H1 (cell line): ENCODE data around the gene OBP2B. TPM values are rescaled to one million over a fixed set of nuclear protein-coding genes. Genes with fewer than 3 reads are reported as not detected.

Source experiments
- ASH2L ChIP-seq: fragments of 200-600, 300-600 bp; sonication (generic); IDR thresholded peaks from one replicate; pipeline ENCODE4 v1.7.1; 2017; ENCODE audit warnings: low read length
- BACH1 ChIP-seq: IDR thresholded peaks from 2 replicates; pipeline ENCODE4 v1.6.1; 2012; ENCODE audit warnings: low read length, improper control_type of control experiment
- BRCA1 ChIP-seq: IDR thresholded peaks from 2 replicates; pipeline ENCODE4 v1.6.1; 2012; ENCODE audit warnings: low read depth, low read length, improper control_type of control experiment
- E2F6 ChIP-seq: IDR thresholded peaks from 2 replicates; pipeline ENCODE4 v1.6.1; 2012; ENCODE audit warnings: inconsistent platforms
- HDAC2 ChIP-seq, 2 experiments: fragments of 300-600 bp in 1 of 2; sonication (generic) in 1 of 2; IDR thresholded peaks; 2 replicates each; pipeline ENCODE4 v1.6.1; 2011 to 2012; ENCODE audit warnings: low read depth in 2 of 2, low read length in 2 of 2, mild to moderate bottlenecking in 2 of 2, moderate library complexity in 2 of 2, borderline replicate concordance in 1 of 2, inconsistent platforms in 1 of 2
- RNF2 ChIP-seq: fragments of 200-900, 300-1000 bp; sonication (generic); IDR thresholded peaks from 2 replicates; pipeline ENCODE4 v1.7.1; 2016; ENCODE audit warnings: borderline replicate concordance, low read depth, mild to moderate bottlenecking, antibody characterized with exemption, low read length; ENCODE audit not compliant: poor library complexity, severe bottlenecking; ENCODE audit errors: missing control alignments
- SAP30 ChIP-seq: fragments of 300-600 bp; sonication (generic); IDR thresholded peaks from 2 replicates; pipeline ENCODE4 v1.7.1; 2012; ENCODE audit warnings: low read length, moderate library complexity, mild to moderate bottlenecking, inconsistent platforms; ENCODE audit not compliant: insufficient read depth, insufficient replicate concordance
- SUZ12 ChIP-seq: fragments of 200-600 bp; sonication (generic); IDR thresholded peaks from 2 replicates; pipeline ENCODE4 v1.6.1; 2012; ENCODE audit warnings: mild to moderate bottlenecking, inconsistent platforms, low read length, moderate library complexity, mixed read lengths
- polyA plus RNA-seq, 7 experiments: library from polyadenylated mRNA; depleted of rRNA in 3 of 7; stranded (reverse) in 5 of 7; unstranded in 2 of 7; fragments of >200 nt in 5 of 7; fragments of 200-250 nt in 2 of 7; gene quantifications; 1 replicate in 5 of 7; 2 replicates in 1 of 7; 4 replicates in 1 of 7; pipeline versions ENCODE4 v1.2.1 to v1.2.3, GENCODE V29; 2011 to 2013; ENCODE audit warnings: missing spikeins in 2 of 7, mixed read lengths in 2 of 7
- total RNA-seq: library from RNA; stranded (reverse); fragmentation: NEBNext Ultra II Directional; extraction: Animal tissue kit (Norgen Biotek cat#: 25700); gene quantifications from 2 replicates; pipeline ENCODE4 v1.2.1, GENCODE V29; 2021
- TF ChIP-seq, protein P1 (sequence below): fragments of 300-600 bp; sonication (generic); IDR thresholded peaks from 2 replicates; pipeline ENCODE4 v1.7.1; 2012; ENCODE audit warnings: low read length, moderate library complexity, mild to moderate bottlenecking, inconsistent platforms; ENCODE audit not compliant: insufficient replicate concordance

The OBP2B gene
- total and polyA plus RNA-seq, 2 of the 8 experiments (the other 6 are each of a cell fraction or from before 2014, with no cell fraction given), result not detected

DNA sequence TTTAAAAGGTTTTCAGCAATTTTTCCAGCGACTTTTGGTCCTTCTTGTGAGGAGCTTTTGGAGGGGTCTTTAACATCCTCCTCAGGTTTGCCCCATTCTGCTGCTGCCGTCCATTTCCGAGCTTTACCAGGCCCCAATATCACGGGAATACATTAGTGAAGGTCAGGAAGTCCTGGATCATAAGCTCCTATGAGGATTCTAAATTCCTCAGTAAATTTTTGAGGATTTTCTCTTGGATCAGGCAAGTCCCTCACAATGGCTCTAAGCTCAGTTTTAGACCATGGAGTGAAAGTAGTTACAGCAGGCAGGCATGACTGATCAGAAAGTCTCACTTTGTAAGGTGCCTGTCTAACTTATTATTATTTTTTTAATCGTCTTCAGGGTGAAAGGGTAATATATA is 28.1 kb downstream of the OBP2B start (continued):
- TF ChIP-seq, protein P1, sequence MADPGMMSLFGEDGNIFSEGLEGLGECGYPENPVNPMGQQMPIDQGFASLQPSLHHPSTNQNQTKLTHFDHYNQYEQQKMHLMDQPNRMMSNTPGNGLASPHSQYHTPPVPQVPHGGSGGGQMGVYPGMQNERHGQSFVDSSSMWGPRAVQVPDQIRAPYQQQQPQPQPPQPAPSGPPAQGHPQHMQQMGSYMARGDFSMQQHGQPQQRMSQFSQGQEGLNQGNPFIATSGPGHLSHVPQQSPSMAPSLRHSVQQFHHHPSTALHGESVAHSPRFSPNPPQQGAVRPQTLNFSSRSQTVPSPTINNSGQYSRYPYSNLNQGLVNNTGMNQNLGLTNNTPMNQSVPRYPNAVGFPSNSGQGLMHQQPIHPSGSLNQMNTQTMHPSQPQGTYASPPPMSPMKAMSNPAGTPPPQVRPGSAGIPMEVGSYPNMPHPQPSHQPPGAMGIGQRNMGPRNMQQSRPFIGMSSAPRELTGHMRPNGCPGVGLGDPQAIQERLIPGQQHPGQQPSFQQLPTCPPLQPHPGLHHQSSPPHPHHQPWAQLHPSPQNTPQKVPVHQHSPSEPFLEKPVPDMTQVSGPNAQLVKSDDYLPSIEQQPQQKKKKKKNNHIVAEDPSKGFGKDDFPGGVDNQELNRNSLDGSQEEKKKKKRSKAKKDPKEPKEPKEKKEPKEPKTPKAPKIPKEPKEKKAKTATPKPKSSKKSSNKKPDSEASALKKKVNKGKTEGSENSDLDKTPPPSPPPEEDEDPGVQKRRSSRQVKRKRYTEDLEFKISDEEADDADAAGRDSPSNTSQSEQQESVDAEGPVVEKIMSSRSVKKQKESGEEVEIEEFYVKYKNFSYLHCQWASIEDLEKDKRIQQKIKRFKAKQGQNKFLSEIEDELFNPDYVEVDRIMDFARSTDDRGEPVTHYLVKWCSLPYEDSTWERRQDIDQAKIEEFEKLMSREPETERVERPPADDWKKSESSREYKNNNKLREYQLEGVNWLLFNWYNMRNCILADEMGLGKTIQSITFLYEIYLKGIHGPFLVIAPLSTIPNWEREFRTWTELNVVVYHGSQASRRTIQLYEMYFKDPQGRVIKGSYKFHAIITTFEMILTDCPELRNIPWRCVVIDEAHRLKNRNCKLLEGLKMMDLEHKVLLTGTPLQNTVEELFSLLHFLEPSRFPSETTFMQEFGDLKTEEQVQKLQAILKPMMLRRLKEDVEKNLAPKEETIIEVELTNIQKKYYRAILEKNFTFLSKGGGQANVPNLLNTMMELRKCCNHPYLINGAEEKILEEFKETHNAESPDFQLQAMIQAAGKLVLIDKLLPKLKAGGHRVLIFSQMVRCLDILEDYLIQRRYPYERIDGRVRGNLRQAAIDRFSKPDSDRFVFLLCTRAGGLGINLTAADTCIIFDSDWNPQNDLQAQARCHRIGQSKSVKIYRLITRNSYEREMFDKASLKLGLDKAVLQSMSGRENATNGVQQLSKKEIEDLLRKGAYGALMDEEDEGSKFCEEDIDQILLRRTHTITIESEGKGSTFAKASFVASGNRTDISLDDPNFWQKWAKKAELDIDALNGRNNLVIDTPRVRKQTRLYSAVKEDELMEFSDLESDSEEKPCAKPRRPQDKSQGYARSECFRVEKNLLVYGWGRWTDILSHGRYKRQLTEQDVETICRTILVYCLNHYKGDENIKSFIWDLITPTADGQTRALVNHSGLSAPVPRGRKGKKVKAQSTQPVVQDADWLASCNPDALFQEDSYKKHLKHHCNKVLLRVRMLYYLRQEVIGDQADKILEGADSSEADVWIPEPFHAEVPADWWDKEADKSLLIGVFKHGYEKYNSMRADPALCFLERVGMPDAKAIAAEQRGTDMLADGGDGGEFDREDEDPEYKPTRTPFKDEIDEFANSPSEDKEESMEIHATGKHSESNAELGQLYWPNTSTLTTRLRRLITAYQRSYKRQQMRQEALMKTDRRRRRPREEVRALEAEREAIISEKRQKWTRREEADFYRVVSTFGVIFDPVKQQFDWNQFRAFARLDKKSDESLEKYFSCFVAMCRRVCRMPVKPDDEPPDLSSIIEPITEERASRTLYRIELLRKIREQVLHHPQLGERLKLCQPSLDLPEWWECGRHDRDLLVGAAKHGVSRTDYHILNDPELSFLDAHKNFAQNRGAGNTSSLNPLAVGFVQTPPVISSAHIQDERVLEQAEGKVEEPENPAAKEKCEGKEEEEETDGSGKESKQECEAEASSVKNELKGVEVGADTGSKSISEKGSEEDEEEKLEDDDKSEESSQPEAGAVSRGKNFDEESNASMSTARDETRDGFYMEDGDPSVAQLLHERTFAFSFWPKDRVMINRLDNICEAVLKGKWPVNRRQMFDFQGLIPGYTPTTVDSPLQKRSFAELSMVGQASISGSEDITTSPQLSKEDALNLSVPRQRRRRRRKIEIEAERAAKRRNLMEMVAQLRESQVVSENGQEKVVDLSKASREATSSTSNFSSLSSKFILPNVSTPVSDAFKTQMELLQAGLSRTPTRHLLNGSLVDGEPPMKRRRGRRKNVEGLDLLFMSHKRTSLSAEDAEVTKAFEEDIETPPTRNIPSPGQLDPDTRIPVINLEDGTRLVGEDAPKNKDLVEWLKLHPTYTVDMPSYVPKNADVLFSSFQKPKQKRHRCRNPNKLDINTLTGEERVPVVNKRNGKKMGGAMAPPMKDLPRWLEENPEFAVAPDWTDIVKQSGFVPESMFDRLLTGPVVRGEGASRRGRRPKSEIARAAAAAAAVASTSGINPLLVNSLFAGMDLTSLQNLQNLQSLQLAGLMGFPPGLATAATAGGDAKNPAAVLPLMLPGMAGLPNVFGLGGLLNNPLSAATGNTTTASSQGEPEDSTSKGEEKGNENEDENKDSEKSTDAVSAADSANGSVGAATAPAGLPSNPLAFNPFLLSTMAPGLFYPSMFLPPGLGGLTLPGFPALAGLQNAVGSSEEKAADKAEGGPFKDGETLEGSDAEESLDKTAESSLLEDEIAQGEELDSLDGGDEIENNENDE, result no peak
- no peak for TF ChIP-seq SUZ12
- no peak for TF ChIP-seq ASH2L
- no peak for TF ChIP-seq SAP30
- TF ChIP-seq RNF2, result no peak
- TF ChIP-seq BACH1, result no peak
- no peak for TF ChIP-seq E2F6
- no peak for TF ChIP-seq HDAC2 (IDR thresholded peaks at IDR 0.05; ENCODE audit: borderline replicate concordance in 1 of 2, low read depth in 2 of 2, low read length in 2 of 2)
- TF ChIP-seq BRCA1, result no peak
